Endometrial microvascular endothelial cells (primary cell): ENCODE data around the gene IGFL2. TPM values are rescaled to one million over a fixed set of nuclear protein-coding genes. Genes with fewer than 3 reads are reported as not detected.
"Not testable (repeated sequence)": the region's sequence is repeated elsewhere in the genome, so short reads cannot be mapped to it uniquely, and the experiment has no call there.

Source experiments
- in situ Hi-C: cut with HindIII; loops from 2 replicates; pipeline ENCODE4 v1.10.0; 2017; ENCODE audit warnings: low sequenced_read_pairs, low pct_unique_long_range_greater_than_20kb; ENCODE audit errors: inconsistent ontology term
- total RNA-seq: library from RNA; depleted of rRNA; stranded (reverse); fragments of >200 nt; gene quantifications from one replicate; pipeline ENCODE4 v1.2.3, GENCODE V29; 2015; ENCODE audit errors: inconsistent ontology term

The IGFL2 gene
- total RNA-seq, 1 donor from 2014 or later = not detected

DNA sequence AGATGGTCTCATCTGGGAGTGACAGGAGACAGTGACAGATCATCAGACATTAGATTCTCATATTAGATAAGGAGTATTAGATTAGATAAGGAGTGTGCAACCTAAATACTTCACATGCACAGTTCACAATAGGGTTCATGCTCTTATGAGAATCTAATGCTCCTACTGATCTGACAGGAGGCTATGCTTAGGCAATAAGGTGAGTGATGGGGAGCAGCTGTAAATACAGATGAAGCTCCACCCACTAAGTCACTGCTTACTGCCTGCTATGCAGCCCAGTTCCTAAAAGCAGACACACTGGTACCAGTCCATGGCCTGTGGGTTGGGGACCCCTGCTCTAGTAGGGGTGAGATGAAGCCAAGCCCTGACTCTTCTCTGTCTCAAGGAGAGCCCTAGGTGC lies 13.5 kb upstream of the IGFL2 start:
- in situ Hi-C loops = no loop called here

DNA sequence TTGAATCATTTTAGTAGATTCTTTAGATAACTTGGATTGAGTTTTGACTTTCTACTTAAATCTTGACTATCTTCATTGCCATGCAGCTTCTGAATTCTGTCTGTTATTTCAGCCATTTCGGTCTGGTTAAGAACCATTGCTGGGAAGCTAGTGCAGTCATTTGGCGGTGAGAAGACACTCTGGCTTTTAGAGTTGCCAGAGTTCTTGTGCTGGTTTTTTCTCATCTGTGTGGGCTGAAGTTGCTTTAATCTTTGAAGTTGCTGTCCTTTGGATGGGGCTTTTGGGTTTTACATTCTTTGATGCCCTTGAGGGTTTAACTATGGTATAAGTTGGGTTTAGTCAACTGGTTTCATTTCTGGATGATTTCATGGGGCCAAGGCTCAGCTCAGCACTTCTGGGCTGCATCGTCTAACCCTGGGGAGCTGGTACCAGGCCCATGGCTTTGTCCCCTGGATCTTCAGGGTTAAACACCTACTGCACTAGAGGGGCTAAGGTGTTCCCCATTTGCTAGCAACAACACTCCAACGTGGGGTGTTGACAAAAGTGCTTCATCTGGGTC lies 10.0 kb upstream of the IGFL2 start:
- in situ Hi-C loops = no loop called here

DNA sequence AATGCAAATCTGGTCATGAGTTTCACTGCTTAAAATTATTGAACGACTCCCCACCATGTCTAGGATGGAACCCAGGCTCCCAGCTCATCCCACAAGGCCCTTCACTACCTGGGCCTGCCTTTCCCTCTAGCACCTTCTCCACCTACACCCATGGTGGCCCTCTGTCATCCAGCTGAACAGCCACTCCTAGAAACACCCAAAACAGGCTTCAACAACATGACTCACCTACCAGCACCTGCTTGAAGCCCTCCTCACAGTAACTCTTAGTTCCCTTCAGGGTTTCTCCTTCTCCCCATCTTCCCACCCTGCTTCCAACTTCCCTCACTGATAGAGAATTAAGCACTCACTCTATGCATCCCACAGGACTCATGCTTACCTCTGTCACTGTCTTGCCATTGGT lies 6.6 kb upstream of the IGFL2 start:
- in situ Hi-C loops = no loop called here

DNA sequence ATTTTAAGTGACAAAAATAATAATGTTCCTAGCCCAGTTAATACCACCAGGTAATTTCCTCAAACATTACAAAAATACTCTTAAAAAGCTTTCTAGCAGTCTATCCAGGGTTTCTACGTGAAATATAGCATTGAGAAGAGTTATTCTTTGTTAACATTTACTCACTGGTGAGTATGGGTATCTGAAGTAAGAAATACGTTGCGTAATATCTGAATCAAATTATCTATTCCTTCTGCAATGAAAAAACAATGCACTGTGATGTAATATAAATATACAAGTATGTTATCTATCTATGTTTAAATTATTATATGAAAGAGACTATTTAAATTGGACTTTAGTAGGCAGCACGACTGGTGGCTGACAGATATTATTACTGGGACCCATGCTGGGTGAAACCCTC lies 5.7 kb upstream of the IGFL2 start:
- in situ Hi-C loops = no loop called here

DNA sequence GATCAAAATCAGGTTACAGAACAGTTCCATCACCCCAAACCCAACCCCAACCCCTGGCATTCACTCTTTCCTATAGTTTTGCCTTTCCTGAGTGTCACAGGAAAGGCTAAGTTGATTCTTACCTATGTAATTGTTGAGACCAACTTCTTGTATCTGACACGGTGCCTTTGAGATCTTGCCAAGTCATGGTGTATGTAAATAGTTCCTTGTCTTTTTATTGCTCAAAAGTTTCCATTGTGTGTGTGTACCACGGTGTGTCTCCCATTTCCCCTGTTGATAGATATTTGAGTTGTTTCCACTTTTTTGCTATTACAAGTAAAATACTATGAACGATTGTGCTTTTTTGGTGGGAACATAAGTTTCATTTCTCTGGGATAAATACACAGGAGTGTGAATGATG lies 3.3 kb upstream of the IGFL2 start:
- in situ Hi-C loops = no loop called here

DNA sequence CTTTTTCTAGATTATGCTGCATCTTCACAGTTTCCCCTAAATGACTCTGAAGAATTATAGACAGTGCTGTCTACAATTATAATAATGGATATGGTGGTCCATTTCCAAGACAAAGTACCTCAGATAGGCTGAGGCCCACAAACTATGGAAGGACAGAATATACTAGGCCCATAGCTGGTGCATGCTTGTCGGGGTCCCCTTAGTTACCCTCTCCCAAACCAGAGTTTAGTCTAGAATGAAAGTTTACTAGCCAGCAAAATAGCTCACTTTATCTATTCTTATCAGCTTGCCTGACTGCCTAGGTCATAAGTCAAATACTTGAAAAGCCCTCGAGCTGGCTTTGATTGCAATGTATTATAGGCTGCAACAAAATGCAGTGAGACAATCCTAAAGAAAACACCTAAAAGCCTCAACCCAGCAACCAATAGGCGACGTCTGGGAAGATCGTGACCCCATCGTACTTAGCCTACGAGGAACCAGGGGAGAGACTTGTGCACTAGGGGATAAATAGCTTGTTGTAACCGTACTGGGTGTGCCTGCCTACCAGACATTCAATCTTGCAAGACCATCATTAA lies 785 bp upstream of the IGFL2 start:
- in situ Hi-C loops = no loop called here

DNA sequence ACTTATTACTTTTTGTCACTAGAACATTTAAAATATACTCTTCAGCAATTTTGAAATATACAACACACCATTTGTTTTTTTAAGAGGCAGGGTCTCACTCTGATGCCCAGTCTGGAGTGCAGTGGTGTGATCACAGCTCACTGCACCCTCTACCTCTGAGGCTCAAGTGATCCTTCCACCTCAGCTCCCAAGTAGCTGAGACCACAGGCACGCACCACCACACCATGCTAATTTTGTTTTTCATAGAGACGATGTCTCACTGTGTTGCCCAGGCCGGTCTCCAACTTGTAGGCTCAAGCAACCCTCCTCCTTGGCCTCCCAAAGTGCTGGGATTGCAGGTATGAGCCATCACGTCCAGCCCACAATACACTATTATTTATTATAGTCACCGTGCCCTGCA lies 2.6 kb downstream of the IGFL2 start:
- in situ Hi-C loops = no loop called here

DNA sequence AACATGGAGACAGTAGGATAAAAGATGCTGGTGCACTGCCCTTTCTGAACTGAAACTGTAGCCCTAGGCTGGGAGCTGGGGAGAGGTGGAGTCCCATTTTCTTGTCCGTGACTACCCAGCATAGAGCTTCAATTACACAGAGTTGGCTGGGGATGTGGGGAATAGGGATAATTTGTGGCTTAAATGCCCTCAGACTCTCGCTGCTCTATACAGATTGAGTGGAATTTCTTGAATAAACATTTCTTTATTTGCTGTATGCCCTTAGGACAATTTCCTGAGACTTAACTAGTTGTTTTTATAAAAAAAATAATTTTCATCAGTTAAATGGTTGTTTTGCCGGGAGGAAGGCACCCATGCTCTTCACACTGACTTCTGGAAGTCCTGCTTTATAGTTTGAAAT lies 7.2 kb downstream of the IGFL2 start:
- in situ Hi-C loops = no loop called here

DNA sequence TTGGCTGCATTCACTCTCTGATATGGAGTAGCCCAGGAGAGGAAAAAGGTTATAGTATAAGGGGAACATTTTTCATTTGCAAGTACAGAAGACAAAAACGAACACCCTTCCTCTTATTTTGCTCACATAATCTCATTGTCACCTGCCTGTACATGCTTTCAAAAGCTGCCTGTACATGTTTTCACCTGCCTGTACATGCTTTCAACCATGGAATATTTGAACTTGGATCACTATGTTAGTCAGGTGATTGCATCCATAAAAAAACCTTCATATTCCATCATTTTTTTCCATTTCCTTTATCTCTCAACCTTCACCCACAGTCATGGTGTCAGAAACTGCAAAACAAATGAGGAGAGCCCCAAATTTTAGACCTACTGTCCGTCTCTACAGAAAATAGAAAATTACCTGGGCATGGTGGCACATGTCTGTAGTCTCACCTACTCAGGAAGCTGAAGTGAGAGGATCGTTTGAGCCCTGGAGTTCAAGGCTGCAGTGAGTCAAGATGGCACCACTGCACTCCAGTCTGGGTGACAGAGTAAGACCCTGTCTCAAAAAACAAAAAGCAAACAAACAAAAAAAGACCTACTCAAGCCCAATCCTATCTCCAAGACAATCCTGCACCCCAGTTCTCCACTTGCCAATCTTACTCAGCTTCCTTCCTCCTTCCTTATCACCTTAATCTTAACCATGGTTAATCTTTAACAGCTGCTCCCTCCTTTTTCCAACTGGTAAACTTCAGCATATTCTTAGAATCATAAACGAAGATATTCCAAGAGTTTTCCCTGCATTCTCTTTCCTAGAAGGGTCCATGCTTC lies 11.6 kb downstream of the IGFL2 start:
- in situ Hi-C loops = no loop called here

DNA sequence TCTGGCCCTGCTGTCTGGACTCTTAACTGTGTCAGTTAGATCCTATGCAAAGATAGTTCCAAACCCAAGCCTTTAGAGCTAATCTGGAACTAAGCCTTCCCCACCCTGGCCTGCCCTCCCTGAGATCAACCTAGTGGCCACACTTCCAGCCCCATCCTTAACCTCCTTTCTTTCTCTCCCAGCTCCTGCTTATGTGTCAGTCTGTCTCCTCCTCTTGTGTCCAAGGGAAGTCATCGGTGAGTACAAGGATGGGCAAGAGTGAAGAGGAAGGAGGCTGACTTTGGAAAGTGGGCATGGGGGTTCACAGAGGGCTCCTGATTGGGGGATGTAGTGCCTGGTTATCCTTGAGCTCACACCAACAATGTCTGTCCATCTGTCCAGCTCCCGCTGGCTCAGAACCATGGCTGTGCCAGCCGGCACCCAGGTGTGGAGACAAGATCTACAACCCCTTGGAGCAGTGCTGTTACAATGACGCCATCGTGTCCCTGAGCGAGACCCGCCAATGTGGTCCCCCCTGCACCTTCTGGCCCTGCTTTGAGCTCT lies 12.3 kb downstream of the IGFL2 start:
- in situ Hi-C loops = no loop called here

DNA sequence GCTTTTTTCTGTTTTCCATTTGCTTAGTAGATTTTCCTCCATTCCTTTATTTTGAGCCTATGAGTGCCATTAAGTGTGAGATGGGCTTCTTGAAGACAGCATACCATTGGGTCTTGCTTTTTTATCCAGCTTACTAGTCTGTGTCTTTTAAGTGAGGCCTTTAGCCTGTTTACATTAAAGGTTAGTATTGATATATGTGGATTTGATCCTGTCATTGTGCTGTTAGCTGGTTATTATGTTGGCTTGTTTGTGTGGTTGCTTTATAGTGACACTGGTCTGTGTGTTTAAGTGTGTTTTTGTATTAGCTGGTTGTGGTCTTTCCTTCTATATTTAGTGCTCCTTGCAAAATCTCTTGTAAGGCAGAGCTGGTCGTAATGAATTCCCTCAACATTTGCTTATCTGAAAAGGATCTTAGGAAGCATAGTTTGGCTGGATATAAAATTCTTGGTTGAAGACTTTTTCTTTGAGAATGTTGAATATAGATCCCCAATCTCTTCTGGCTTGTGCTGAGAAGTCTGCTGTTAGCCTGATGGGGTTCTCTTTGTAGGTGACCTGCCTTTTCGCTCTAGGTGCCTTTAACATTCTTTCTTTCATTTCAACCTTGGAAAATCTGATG lies 13.7 kb downstream of the IGFL2 start:
- in situ Hi-C loops = not testable (repeated sequence)

DNA sequence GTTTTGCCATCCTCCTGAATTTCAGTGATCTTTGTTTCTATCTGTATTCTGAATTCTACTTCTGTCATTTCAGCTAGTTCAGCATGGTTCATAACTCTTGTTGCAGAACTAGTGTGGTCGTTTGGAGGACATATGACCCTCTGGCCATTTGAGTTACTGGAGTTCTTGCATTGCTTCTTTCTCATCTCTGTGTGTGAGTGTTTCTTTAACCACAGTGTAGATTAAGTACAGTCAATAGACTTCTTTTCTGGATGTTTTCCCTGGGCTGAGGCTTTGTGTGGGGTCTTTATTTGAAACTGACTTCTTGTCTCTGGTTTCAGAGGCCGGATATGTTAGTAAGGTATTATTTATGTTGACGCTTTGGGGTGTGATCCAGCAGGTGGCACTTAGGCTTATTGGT lies 14.7 kb downstream of the IGFL2 start:
- in situ Hi-C loops = no loop called here

DNA sequence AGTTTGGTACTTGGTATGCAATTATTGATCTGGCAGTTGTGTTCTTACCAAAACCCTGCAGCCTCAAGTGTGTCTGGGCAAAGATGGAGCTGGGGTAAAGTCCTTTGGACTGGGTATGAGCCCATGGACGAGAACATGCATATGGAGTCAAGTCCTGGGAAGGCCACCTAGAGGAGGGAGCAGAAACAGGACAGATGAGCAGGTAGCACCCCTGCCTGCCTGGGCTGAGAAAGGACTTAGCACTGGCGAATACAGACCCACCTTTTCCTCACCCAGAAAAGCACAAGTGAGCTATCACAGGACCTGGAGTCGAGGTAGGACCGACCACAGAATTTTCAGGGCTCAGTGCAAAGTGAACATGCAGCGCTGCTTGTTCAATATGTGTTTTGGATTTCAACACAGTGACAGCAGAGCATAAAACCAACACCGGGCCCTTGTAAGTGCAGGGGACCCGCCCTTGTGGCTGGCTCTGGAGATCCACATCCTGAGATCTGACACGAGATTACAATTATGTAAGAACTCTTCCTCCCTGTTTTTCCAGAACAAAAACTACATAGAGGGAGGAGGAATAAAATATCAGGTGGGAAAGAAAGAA lies 25.9 kb downstream of the IGFL2 start:
- in situ Hi-C loops = no loop called here

DNA sequence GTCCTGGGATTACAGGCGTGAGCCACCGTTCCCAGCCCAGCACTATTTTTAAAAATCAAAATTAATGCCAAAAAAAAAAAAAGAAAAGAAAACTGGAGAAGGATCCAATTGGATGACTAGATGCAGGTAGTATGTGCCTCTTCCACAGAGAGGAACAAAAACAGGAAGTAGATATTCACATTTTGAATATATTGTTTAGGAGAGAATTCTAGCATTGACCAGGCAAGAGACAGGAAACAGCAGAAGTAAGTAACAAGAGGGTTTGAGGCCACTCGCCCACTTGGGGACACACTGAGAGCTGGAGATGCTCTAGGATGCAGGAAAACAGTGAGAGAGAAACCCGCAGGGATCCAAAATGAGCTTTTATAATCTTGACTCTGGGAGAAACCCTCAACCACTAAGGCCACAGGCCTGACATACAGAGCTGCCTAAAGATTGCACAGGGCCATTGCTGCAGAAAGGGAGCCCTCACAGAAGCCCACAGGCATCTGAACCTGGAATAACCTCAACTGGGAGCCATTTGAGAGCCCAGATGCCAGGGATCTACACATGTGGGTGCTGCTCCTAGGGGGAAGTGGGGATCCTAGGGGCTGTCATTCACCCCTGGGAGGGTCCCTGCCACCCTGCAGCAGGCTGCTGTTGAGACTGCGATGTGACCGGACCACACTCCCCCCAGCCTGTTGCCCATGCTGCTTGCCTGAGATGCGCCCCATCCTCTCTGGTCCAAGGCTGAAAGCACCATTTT lies 28.2 kb downstream of the IGFL2 start:
- in situ Hi-C loops = no loop called here

DNA sequence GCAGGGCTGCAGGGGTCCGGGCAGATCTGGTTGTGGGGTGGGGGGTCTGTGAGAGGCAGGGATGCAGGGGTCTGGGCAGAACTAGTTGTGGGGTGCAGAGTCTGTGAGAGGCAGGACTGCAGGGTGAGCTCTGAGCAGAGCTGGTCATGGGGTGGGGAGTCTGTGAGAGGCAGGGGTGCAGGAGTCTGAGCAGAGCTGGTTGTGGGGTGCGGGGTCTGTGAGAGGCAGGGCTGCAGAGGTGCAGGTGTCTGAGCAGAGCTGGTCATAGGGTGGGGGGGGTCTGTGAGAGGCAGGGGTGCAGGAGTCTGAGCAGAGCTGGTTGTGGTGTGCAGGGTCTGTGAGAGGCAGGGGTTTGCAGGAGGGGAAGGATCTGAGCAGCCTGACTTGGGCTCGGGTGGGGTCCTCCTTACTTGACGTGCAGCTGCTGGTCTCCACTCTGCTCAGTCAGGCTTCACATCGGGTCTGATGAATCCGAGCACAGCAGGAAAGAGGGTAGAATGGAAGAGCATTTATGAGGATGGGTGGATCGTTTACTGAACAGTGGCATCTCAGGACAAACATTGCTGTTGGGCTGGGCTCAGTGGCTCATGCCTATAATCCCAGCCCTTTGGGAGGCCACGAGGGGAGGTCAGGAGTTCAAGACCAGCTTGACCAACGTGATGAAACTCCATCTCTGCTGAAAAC lies 31.2 kb downstream of the IGFL2 start:
- in situ Hi-C loops = no loop called here

DNA sequence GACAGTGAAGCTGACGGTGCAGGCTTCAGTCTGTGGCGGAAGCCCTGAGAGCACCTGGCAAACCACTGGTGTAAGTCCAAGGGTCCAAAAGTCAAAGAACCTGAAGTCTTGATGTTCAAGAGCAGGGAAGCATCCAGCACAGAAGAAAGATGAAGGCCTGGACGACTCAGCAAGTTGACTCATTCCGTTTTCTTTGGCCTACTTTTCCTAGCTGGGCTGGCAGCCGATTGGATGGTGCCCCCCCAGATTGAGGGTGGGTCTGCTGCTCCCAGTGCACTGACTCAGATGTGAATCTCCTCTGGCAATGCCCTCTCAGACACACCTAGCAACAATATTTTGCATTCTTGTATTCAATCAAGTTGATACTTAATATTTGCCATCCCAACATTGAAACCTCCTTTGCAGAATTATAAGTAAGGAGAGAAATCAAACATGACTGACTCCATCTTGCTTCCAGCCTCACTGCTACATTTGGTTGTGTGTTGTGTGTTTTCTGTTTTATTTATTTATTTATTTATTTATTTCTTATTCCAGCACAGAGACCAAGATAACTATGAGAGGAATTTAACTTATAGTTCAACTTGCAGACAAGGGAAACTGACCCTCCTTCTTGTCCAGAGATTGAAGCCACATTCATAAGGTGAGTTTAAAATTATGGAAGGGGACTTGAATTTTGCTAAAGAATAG lies 32.8 kb downstream of the IGFL2 start:
- in situ Hi-C loops = no loop called here

DNA sequence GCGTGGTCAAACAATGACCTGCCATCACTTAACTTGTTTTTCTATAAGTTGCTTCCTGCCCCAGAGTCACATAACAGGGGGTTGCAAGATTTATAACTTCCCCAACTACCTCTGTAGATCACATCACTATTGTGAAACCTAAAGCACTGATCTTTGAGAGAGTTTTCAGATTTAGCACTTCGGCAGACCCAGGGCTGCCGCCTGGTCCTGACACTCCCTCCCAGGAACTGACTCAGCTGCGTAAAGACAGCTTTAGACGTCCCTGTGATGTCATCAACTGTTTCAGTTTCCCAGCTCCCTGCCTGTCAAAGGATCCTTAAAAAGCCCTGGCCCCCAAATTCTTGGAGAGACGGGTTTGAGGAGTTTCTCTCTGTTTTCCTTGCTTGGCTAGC lies 33.3 kb downstream of the IGFL2 start:
- in situ Hi-C loops = no loop called here

DNA sequence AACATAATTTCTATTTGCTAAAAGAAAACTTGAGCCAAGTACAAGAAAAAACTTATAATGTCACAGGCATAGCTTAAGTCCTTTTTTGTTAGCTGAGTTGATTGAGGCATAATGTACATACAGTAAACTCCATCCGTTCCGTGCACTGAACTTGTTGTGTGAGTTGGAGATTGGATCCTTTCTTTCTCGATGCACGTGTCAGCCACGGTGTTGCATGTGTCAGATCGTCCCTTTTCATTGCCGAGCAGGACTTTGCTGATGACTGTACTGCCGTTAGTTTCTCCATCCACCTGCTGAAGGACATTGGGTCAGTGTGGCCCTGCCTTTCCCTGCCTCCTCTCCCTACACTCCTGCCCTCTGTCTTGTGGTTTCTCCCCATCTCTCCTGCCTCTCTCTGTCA lies 34.4 kb downstream of the IGFL2 start:
- in situ Hi-C loops = no loop called here
